ENCODE data around the gene DCLRE1B.

Gene DCLRE1B

GRCh38 chr1:113859478-113860175 lies 45.5 kb upstream of the DCLRE1B start:
- no peak overlapping the region for H3K4me3 ChIP-seq (ENCODE audit: low read depth, low read length)
- no peak for DNase-seq (ENCODE audit: low read depth, low spot score)
- no peak for TF ChIP-seq CTCF (IDR thresholded peaks at IDR 0.05; ENCODE audit: low read depth, low read length)
- in situ Hi-C loops (cut with HindIII; ENCODE audit: low sequenced_read_pairs): no loop called here

GRCh38 chr1:113860891-113861290 lies 44.2 kb upstream of the DCLRE1B start:
- in situ Hi-C loops (cut with HindIII; ENCODE audit: low sequenced_read_pairs): no loop called here
- DNase-seq (ENCODE audit: low read depth, low spot score): peak; percentile 71
- no peak overlapping the region for H3K4me3 ChIP-seq (ENCODE audit: low read depth, low read length)

GRCh38 chr1:113861641-113862040 lies 43.5 kb upstream of the DCLRE1B start:
- TF ChIP-seq CTCF (IDR thresholded peaks at IDR 0.05; ENCODE audit: low read depth, low read length): no peak

More at GRCh38 chr1:113860891-113861290, 44.2 kb upstream of the DCLRE1B start:
- no peak for TF ChIP-seq CTCF (IDR thresholded peaks at IDR 0.05; ENCODE audit: low read depth, low read length)

GRCh38 chr1:113868387-113869083 lies 36.6 kb upstream of the DCLRE1B start:
- peak; percentile 23 for DNase-seq (ENCODE audit: low read depth, low spot score)
- in situ Hi-C loops (cut with HindIII; ENCODE audit: low sequenced_read_pairs): no loop called here
- no peak for TF ChIP-seq CTCF (IDR thresholded peaks at IDR 0.05; ENCODE audit: low read depth, low read length)
- H3K4me3 ChIP-seq (ENCODE audit: low read depth, low read length): no peak overlapping the region

More at GRCh38 chr1:113861641-113862040, 43.5 kb upstream of the DCLRE1B start:
- DNase-seq (ENCODE audit: low read depth, low spot score): no peak
- in situ Hi-C loops (cut with HindIII; ENCODE audit: low sequenced_read_pairs): no loop called here
- no peak overlapping the region for H3K4me3 ChIP-seq (ENCODE audit: low read depth, low read length)

GRCh38 chr1:113870778-113871177 lies 34.3 kb upstream of the DCLRE1B start:
- no peak for TF ChIP-seq CTCF (IDR thresholded peaks at IDR 0.05; ENCODE audit: low read depth, low read length)
- no peak overlapping the region for H3K4me3 ChIP-seq (ENCODE audit: low read depth, low read length)
- in situ Hi-C loops (cut with HindIII; ENCODE audit: low sequenced_read_pairs): no loop called here
- DNase-seq (ENCODE audit: low read depth, low spot score): no peak

GRCh38 chr1:113871597-113872113 lies 33.5 kb upstream of the DCLRE1B start, which contains the start of gene PTPN22:
Gene PTPN22 (minus strand): TSS chr1:113871712.
- in situ Hi-C loops (cut with HindIII; ENCODE audit: low sequenced_read_pairs): no loop called here
- TF ChIP-seq CTCF (IDR thresholded peaks at IDR 0.05; ENCODE audit: low read depth, low read length): no peak
- peak; percentile 83 for DNase-seq (ENCODE audit: low read depth, low spot score)
- no peak within 1 kb of the TSS for H3K4me3 ChIP-seq (ENCODE audit: low read depth, low read length)
